A673 (cell line): ENCODE results near the gene ULBP1.

ENCODE experiments used
- CTCF ChIP-seq: fragments of 300-800, 200-600 bp; sonication (generic); conservative IDR thresholded peaks from 2 replicates; pipeline ENCODE4 v1.5.1; 2017; ENCODE audit warnings: low read depth, mild to moderate bottlenecking, antibody characterized with exemption, low read length, moderate library complexity, mixed read lengths
- EZH2 ChIP-seq: fragments of 200-600 bp; sonication (generic); IDR thresholded peaks from 2 replicates; pipeline ENCODE4 v1.6.1; 2017; ENCODE audit warnings: borderline replicate concordance, low read depth, mild to moderate bottlenecking, mixed read lengths, antibody characterized with exemption, low read length; ENCODE audit not compliant: poor library complexity, severe bottlenecking

DNA sequence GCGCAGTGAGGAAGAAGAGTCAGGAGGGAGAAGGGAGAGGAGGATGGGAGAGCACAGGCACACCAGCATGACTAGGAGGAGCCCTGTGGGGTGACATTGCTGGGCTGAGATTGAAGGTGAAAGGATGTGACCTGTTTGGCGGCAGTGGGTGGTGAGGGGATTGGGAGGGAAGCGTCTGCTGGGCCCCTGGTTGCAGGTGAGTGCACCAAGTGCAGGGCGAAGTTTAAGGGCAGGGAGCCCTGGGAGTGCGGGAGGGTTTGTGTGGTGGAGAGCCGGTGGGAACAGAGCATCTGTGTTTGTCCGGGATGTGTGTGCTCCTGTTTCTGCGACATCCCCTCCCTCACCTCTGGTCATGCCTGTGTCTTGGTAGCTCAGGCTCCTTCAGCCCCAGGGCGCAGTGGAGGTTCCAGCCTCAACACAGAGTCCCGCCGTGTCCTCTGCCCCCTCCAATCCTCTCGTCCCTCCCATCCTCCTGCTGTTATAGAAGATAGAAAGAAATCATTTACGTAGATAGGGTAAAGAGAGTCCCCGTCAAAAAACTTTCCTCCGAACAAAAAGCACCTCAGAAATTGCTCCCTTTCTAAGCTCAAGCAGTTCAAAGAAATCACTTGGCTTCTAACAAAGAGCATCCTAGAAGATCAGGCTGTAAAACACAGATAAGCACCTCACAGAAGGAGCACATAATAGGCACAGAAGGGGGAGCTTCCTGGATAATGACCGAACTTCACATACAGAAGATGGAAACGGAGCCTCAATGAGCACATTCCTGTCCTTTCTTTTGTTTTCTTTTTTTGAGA lies 25.0 kb downstream of the ULBP1 start:
- TF ChIP-seq CTCF (no peak), EZH2 (no peak)
